HepG2 (cell line): Measurements from ENCODE around the gene TMEM87B. TPM values are rescaled to one million over a fixed set of nuclear protein-coding genes. Genes with fewer than 3 reads are reported as not detected.
A peak's percentile ranks its signal among the peaks of the same experiment; 100 is the strongest.

ENCODE experiments used
- ATAC-seq: fragments of 200-7000 bp; cut with Tn5 transposase; 3 replicates; pipeline ENCODE4 v1.9.1; 2020; ENCODE audit warnings: mild to moderate bottlenecking, moderate library complexity
- BruUV-seq: library from RNA; stranded (reverse); fragments of 400-500 nt; replicated peaks from 2 replicates; lab custom pipeline; 2021; lab: Mats Ljungman, UMichigan
- CTCF ChIA-PET: fragments of 300-600 bp; formaldehyde crosslinking; extraction: SDS; loops from one replicate; lab custom pipeline; 2021; ENCODE audit warnings: low total read pairs, inconsistent platforms, low intra/inter-chr PET ratio; lab: Yijun Ruan, JAX
- POLR2A ChIA-PET: fragments of 350-600 bp; sonication (Branson Sonifier 250); formaldehyde crosslinking; loops from one replicate; lab custom pipeline; 2020; ENCODE audit warnings: antibody characterized with exemption, inconsistent platforms; lab: Yijun Ruan, JAX
- DNase-seq: peaks from one replicate; pipeline ENCODE4 v3.0.0-alpha.2; 2015; ENCODE audit warnings: low spot score
- FAIRE-seq: peaks from 3 replicates; lab custom pipeline; 2011; peaks lifted over from hg19 to GRCh38; lab: Jason Lieb, UNC
- H2AFZ ChIP-seq: one replicate; pipeline ENCODE4 v1.6.1; 2011; ENCODE audit warnings: low read length, inconsistent platforms
- H3K27ac ChIP-seq: fragments of 300-600 bp; 3 replicates; pipeline ENCODE4 v1.8.0; 2011; ENCODE audit warnings: mixed run types, mild to moderate bottlenecking, mixed read lengths, low read length, inconsistent platforms; ENCODE audit not compliant: insufficient read depth; ENCODE audit errors: extremely low read length
- H3K27me3 ChIP-seq, 2 experiments: fragments of 200-600 bp in 1 of 2; 2 replicates in 1 of 2; 3 replicates in 1 of 2; pipeline versions ENCODE4 v1.6.0 to v1.8.0; 2011; ENCODE audit warnings: low read length in 2 of 2, mild to moderate bottlenecking in 2 of 2, moderate library complexity in 2 of 2, inconsistent platforms in 1 of 2; ENCODE audit not compliant: insufficient read depth in 2 of 2, control insufficient read depth in 1 of 2
- H3K36me3 ChIP-seq, 2 experiments: fragments of 200-600 bp in 1 of 2; replicated peaks in 1 of 2; 2 replicates in 1 of 2; 3 replicates in 1 of 2; pipeline versions ENCODE4 v1.5.1 to v1.8.0; 2011; ENCODE audit warnings: low read length in 2 of 2, inconsistent platforms in 1 of 2; ENCODE audit not compliant: insufficient read depth in 2 of 2, control insufficient read depth in 1 of 2
- H3K4me1 ChIP-seq: 2 replicates; pipeline ENCODE4 v1.5.1; 2012; ENCODE audit warnings: low read length, inconsistent platforms; ENCODE audit not compliant: insufficient read depth
- H3K4me2 ChIP-seq: 2 replicates; pipeline ENCODE4 v1.6.0; 2011; ENCODE audit warnings: low read depth, low read length, inconsistent platforms
- H3K4me3 ChIP-seq, 3 experiments: fragments of 200-600 bp in 1 of 3; sonication (generic), shearing (Covaris generic) in 1 of 3; replicated peaks in 1 of 3; 2 replicates each; pipeline ENCODE4 v1.5.1; 2011 to 2016; ENCODE audit warnings: low read length in 3 of 3, inconsistent platforms in 2 of 3, low read depth in 2 of 3, mild to moderate bottlenecking in 2 of 3, control low read depth in 1 of 3, mixed read lengths in 1 of 3; ENCODE audit not compliant: insufficient read depth in 1 of 3
- H3K79me2 ChIP-seq: one replicate; pipeline ENCODE4 v1.6.1; 2011; ENCODE audit warnings: low read length, inconsistent platforms; ENCODE audit not compliant: insufficient read depth
- H3K9ac ChIP-seq: 2 replicates; pipeline ENCODE4 v1.6.0; 2011; ENCODE audit warnings: mild to moderate bottlenecking, low read depth, low read length, inconsistent platforms; ENCODE audit not compliant: insufficient read depth
- H3K9me3 ChIP-seq: 2 replicates; pipeline ENCODE4 v1.5.1; 2012; ENCODE audit warnings: mild to moderate bottlenecking, low read length
- H4K20me1 ChIP-seq: 2 replicates; pipeline ENCODE4 v1.6.0; 2011; ENCODE audit warnings: inconsistent platforms, mild to moderate bottlenecking, low read length, moderate library complexity; ENCODE audit not compliant: insufficient read depth
- AGO2 ChIP-seq: fragments of 200-400 bp; formaldehyde crosslinking; optimal IDR thresholded peaks from 2 replicates; pipeline ENCODE3; 2017; ENCODE audit warnings: mild to moderate bottlenecking, low read depth, low read length, moderate library complexity
- CEBPB ChIP-seq: IDR thresholded peaks from 2 replicates; pipeline ENCODE4 v1.6.1; 2011; ENCODE audit warnings: low read depth, low read length, improper control_type of control experiment, borderline replicate concordance
- JDP2 ChIP-seq: sonication (generic); formaldehyde crosslinking; IDR thresholded peaks from 2 replicates; pipeline ENCODE4 v1.8.1; 2022; ENCODE audit warnings: missing genetic modification reagents, borderline replicate concordance
- KLF15 ChIP-seq: sonication (generic); formaldehyde crosslinking; IDR thresholded peaks from 2 replicates; pipeline ENCODE4 v1.8.1; 2023; ENCODE audit warnings: borderline replicate concordance, mild to moderate bottlenecking, inconsistent platforms, missing genetic modification reagents, mixed read lengths
- NAIF1 ChIP-seq: sonication (generic); formaldehyde crosslinking; IDR thresholded peaks from 2 replicates; pipeline ENCODE4 v1.5.0; 2020; ENCODE audit warnings: mild to moderate bottlenecking, missing genetic modification reagents, borderline replicate concordance
- POLR2AphosphoS2 ChIP-seq: IDR thresholded peaks from 2 replicates; pipeline ENCODE4 v1.6.1; 2011; ENCODE audit warnings: low read depth, low read length, improper control_type of control experiment
- POLR2AphosphoS5 ChIP-seq: IDR thresholded peaks from 2 replicates; pipeline ENCODE4 v1.6.1; 2012; ENCODE audit warnings: low read depth, low read length
- PPARG ChIP-seq: conservative IDR thresholded peaks from 2 replicates; pipeline ENCODE4 v1.6.1; 2016; ENCODE audit warnings: missing biosample characterization, missing genetic modification reagents
- SMARCE1 ChIP-seq: fragments of 450-650 bp; IDR thresholded peaks from 2 replicates; pipeline ENCODE4 v1.6.1; 2017; ENCODE audit warnings: borderline replicate concordance
- SP1 ChIP-seq, 2 experiments: fragments of 450-650 bp in 1 of 2; sonication (generic) in 1 of 2; formaldehyde crosslinking in 1 of 2; IDR thresholded peaks; 2 replicates each; pipeline versions ENCODE4 v1.4.0 to v1.6.1; 2016 to 2020; ENCODE audit warnings: missing genetic modification reagents in 1 of 2
- ZFP36 ChIP-seq: fragments of 150-350 bp; IDR thresholded peaks from 2 replicates; pipeline ENCODE4 v1.6.1; 2018; ENCODE audit warnings: borderline replicate concordance, low read length, low read depth; ENCODE audit not compliant: partially characterized antibody
- ZNF546 ChIP-seq: sonication (generic); formaldehyde crosslinking; conservative IDR thresholded peaks from 2 replicates; pipeline ENCODE4 v1.8.1; 2023; ENCODE audit warnings: mild to moderate bottlenecking, missing genetic modification reagents
- WGBS: methylation state at CpG from one replicate; pipeline ENCODE4 v1.1.6; 2017; ENCODE audit warnings: low lambda C conversion rate; 5-methylcytosine and 5-hydroxymethylcytosine counted together
- in situ Hi-C: cut with HindIII; loops from 2 replicates; pipeline ENCODE4 v1.10.0; 2017; ENCODE audit warnings: low pct_unique_long_range_greater_than_20kb; ENCODE audit not compliant: extremely low pct_ligation_motif_present
- intact Hi-C: fragments of 100-400 bp; cut with micrococcal nuclease; formaldehyde crosslinking; loops from one replicate; pipeline ENCODE4 v1.10.0; 2022; ENCODE audit not compliant: unreplicated experiment
- polyA plus RNA-seq, 8 experiments: library from polyadenylated mRNA; depleted of rRNA in 3 of 8; stranded (reverse) in 7 of 8; unstranded in 1 of 8; fragments of >200 nt; fragmentation: Illumina TruSeq in 4 of 8; extraction: Trizol in 4 of 8; gene quantifications; 2 replicates each; pipeline versions ENCODE4 v1.2.1 to v1.2.3, GENCODE V29; 2011 to 2016; ENCODE audit warnings: low read depth in 4 of 8, missing spikeins in 1 of 8, mixed read lengths in 1 of 8; ENCODE audit not compliant: insufficient read depth in 1 of 8
- total RNA-seq, 5 experiments: library from RNA; depleted of rRNA; stranded (reverse); fragments of >200 nt; fragmentation: Illumina TruSeq; extraction: Trizol; gene quantifications; 2 replicates each; pipeline ENCODE4 v1.2.3, GENCODE V29; 2016; ENCODE audit warnings: low read depth in 1 of 5
- TF ChIP-seq, protein P1 (sequence below): sonication (generic); formaldehyde crosslinking; IDR thresholded peaks from 2 replicates; pipeline ENCODE4 v1.4.0; 2020; ENCODE audit warnings: missing genetic modification reagents
- TF ChIP-seq, protein P2 (sequence below): sonication (generic); formaldehyde crosslinking; IDR thresholded peaks from 2 replicates; pipeline ENCODE4 v1.8.0; 2022; ENCODE audit warnings: mild to moderate bottlenecking, missing genetic modification reagents
- TF ChIP-seq, protein P3 (sequence below): sonication (generic); formaldehyde crosslinking; conservative IDR thresholded peaks from 2 replicates; pipeline ENCODE4 v1.4.0; 2020; ENCODE audit warnings: missing genetic modification reagents
- TF ChIP-seq, protein P4 (sequence below): sonication (generic); formaldehyde crosslinking; IDR thresholded peaks from 2 replicates; pipeline ENCODE4 v1.5.0; 2020; ENCODE audit warnings: mild to moderate bottlenecking, missing genetic modification reagents, moderate library complexity
- TF ChIP-seq, protein P5 (sequence below): IDR thresholded peaks from 2 replicates; pipeline ENCODE4 v1.6.1; 2016; ENCODE audit warnings: control low read depth

The TMEM87B gene
- total and polyA plus RNA-seq, 2 of the 13 experiments (the other 11 are each of a cell fraction or from before 2014, with no cell fraction given) = 15.1 to 16.2 TPM

DNA sequence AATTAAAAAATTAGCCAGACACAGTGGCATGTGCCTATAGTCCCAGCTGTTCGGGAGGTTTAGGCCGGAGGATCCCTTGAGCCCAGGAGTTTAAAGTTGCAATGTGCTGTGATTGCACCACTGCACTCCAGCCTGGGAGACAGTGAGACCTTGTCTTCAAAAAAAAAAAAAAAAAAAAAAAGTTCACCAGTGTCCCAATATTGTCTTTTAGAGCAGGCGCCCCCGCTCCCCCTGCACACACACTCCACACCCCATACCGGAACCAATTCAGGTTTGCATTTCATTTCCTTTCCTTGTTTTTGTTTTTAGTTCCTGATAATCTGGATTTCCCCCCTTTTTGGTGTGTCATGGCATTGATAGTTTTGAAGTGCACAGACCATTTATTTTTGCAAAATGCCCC, 10.4 kb downstream of the TMEM87B start (continued):
- TF ChIP-seq POLR2AphosphoS5 = no peak
- no peak for TF ChIP-seq SMARCE1
- TF ChIP-seq ZFP36 = no peak
- TF ChIP-seq, protein P1, sequence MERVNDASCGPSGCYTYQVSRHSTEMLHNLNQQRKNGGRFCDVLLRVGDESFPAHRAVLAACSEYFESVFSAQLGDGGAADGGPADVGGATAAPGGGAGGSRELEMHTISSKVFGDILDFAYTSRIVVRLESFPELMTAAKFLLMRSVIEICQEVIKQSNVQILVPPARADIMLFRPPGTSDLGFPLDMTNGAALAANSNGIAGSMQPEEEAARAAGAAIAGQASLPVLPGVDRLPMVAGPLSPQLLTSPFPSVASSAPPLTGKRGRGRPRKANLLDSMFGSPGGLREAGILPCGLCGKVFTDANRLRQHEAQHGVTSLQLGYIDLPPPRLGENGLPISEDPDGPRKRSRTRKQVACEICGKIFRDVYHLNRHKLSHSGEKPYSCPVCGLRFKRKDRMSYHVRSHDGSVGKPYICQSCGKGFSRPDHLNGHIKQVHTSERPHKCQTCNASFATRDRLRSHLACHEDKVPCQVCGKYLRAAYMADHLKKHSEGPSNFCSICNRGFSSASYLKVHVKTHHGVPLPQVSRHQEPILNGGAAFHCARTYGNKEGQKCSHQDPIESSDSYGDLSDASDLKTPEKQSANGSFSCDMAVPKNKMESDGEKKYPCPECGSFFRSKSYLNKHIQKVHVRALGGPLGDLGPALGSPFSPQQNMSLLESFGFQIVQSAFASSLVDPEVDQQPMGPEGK (CRISPR knock-in tag) = 0 out of 2 replicates have a peak, but pooled peaks have one; percentile 26

DNA sequence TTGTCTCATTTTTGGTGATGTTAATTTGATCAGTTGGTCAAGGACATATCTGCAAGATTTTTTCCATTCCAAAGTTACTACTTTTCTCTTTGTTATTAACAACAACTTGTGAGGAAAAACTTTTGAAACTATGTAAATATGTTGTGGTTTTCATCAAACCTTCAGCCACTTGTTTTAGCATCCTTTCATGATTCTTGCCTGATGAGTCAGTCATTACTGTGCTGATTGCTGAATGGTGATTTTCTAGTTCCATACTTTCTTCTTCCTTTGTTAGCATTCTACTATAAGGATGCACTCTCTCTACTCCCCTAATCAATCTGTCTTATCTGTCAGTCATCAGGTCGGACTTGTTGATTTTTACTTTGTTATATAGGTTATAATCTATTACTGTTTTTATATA, 10.9 kb downstream of the TMEM87B start:
- WGBS = 69% methylated on average over 1 of the region's 1 CpG
- in situ Hi-C loops = no loop called here
- Histone ChIP-seq H3K27ac (no peak overlapping the region), H3K4me2 (no peak overlapping the region), H4K20me1 (no peaks in the 10 kb centered on the region), H3K9me3 (no peaks in the 10 kb centered on the region), H2AFZ (no peak overlapping the region), H3K79me2 (no peaks in the 10 kb centered on the region), H3K9ac (no peak overlapping the region), H3K36me3 (peaks cover 7 to 37% of the 10 kb centered on the region in 2 experiments), H3K4me3 (no peak overlapping the region), H3K4me1 (peaks cover 26% of the 10 kb centered on the region), H3K27me3 (no peaks in the 10 kb centered on the region)
- ATAC-seq (no peak), DNase-seq (no peak), FAIRE-seq (peak; percentile 8)
- no TSS peak for BruUV-seq
- intact Hi-C loops = no loop called here
- CTCF ChIA-PET = no interaction called here
- POLR2A ChIA-PET = interaction anchor here (0.9 kb wide), 1 partner anchor 11 kb away, joined by 3 read pairs; the partner anchor contains the start of gene TMEM87B
- no peak for TF ChIP-seq AGO2
- TF ChIP-seq KLF15 (CRISPR knock-in tag) = no peak
- TF ChIP-seq, protein P2, sequence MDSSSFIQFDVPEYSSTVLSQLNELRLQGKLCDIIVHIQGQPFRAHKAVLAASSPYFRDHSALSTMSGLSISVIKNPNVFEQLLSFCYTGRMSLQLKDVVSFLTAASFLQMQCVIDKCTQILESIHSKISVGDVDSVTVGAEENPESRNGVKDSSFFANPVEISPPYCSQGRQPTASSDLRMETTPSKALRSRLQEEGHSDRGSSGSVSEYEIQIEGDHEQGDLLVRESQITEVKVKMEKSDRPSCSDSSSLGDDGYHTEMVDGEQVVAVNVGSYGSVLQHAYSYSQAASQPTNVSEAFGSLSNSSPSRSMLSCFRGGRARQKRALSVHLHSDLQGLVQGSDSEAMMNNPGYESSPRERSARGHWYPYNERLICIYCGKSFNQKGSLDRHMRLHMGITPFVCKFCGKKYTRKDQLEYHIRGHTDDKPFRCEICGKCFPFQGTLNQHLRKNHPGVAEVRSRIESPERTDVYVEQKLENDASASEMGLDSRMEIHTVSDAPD (CRISPR knock-in tag) = no peak
- TF ChIP-seq POLR2AphosphoS2 = no peak
- TF ChIP-seq NAIF1 (CRISPR knock-in tag) = no peak
- TF ChIP-seq, protein P3, sequence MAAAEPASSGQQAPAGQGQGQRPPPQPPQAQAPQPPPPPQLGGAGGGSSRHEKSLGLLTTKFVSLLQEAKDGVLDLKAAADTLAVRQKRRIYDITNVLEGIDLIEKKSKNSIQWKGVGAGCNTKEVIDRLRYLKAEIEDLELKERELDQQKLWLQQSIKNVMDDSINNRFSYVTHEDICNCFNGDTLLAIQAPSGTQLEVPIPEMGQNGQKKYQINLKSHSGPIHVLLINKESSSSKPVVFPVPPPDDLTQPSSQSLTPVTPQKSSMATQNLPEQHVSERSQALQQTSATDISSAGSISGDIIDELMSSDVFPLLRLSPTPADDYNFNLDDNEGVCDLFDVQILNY (CRISPR knock-in tag) = no peak
- TF ChIP-seq, protein P4, sequence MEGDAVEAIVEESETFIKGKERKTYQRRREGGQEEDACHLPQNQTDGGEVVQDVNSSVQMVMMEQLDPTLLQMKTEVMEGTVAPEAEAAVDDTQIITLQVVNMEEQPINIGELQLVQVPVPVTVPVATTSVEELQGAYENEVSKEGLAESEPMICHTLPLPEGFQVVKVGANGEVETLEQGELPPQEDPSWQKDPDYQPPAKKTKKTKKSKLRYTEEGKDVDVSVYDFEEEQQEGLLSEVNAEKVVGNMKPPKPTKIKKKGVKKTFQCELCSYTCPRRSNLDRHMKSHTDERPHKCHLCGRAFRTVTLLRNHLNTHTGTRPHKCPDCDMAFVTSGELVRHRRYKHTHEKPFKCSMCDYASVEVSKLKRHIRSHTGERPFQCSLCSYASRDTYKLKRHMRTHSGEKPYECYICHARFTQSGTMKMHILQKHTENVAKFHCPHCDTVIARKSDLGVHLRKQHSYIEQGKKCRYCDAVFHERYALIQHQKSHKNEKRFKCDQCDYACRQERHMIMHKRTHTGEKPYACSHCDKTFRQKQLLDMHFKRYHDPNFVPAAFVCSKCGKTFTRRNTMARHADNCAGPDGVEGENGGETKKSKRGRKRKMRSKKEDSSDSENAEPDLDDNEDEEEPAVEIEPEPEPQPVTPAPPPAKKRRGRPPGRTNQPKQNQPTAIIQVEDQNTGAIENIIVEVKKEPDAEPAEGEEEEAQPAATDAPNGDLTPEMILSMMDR (CRISPR knock-in tag) = no peak
- TF ChIP-seq ZNF546 (CRISPR knock-in tag) = no peak
- TF ChIP-seq JDP2 (CRISPR knock-in tag) = no peak
- TF ChIP-seq CEBPB = no peak
- TF ChIP-seq, protein P5, sequence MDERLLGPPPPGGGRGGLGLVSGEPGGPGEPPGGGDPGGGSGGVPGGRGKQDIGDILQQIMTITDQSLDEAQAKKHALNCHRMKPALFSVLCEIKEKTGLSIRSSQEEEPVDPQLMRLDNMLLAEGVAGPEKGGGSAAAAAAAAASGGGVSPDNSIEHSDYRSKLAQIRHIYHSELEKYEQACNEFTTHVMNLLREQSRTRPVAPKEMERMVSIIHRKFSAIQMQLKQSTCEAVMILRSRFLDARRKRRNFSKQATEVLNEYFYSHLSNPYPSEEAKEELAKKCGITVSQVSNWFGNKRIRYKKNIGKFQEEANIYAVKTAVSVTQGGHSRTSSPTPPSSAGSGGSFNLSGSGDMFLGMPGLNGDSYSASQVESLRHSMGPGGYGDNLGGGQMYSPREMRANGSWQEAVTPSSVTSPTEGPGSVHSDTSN (CRISPR knock-in tag) = no peak
- no peak for TF ChIP-seq PPARG (CRISPR knock-in tag)
- no peak for TF ChIP-seq SP1 (IDR thresholded peaks at IDR 0.05)
- no peak for TF ChIP-seq SP1 (CRISPR knock-in tag; IDR thresholded peaks at IDR 0.05)
